HEK293 (cell line): ENCODE data around the gene IVNS1ABP.

Experiments
- REST ChIP-seq: fragments of 450-650 bp; formaldehyde crosslinking; IDR thresholded peaks from 2 replicates; pipeline ENCODE4 v1.5.1; 2016; ENCODE audit warnings: missing biosample characterization, missing genetic modification characterization
- SP2 ChIP-seq: fragments of 450-650 bp; formaldehyde crosslinking; IDR thresholded peaks from 2 replicates; pipeline ENCODE4 v1.5.1; 2016; ENCODE audit warnings: missing biosample characterization, missing genetic modification characterization
- YY1 ChIP-seq: fragments of 450-650 bp; formaldehyde crosslinking; IDR thresholded peaks from 2 replicates; pipeline ENCODE4 v1.5.1; 2018; ENCODE audit warnings: missing biosample characterization, missing genetic modification characterization
- ZBTB17 ChIP-seq: fragments of 450-650 bp; formaldehyde crosslinking; IDR thresholded peaks from 2 replicates; pipeline ENCODE4 v1.5.1; 2016; ENCODE audit warnings: missing biosample characterization, missing genetic modification characterization
- ZFP37 ChIP-seq: fragments of 450-650 bp; formaldehyde crosslinking; IDR thresholded peaks from 2 replicates; pipeline ENCODE4 v1.5.1; 2016; ENCODE audit warnings: missing biosample characterization, missing genetic modification characterization
- ZFP69B ChIP-seq: fragments of 450-650 bp; formaldehyde crosslinking; IDR thresholded peaks from 2 replicates; pipeline ENCODE4 v1.5.1; 2016; ENCODE audit warnings: missing biosample characterization, missing genetic modification characterization
- ZNF140 ChIP-seq: fragments of 450-650 bp; formaldehyde crosslinking; IDR thresholded peaks from 2 replicates; pipeline ENCODE4 v1.5.1; 2016; ENCODE audit warnings: missing biosample characterization, missing genetic modification characterization
- ZNF157 ChIP-seq: fragments of 450-650 bp; formaldehyde crosslinking; IDR thresholded peaks from 2 replicates; pipeline ENCODE4 v1.5.1; 2016; ENCODE audit warnings: missing biosample characterization, missing genetic modification characterization
- ZNF274 ChIP-seq, 2 experiments: fragments of 200-500 bp in 1 of 2; fragments of 450-650 bp in 1 of 2; sonication (Bioruptor generic) in 1 of 2; formaldehyde crosslinking in 1 of 2; IDR thresholded peaks; 2 replicates each; pipeline versions ENCODE4 v1.5.1 to v1.6.1; 2014 to 2016; ENCODE audit warnings: borderline replicate concordance in 1 of 2, inconsistent platforms in 1 of 2, low read length in 1 of 2, missing biosample characterization in 1 of 2, missing genetic modification characterization in 1 of 2
- ZNF398 ChIP-seq: fragments of 450-650 bp; formaldehyde crosslinking; IDR thresholded peaks from 2 replicates; pipeline ENCODE4 v1.5.1; 2017; ENCODE audit warnings: missing biosample characterization, missing genetic modification characterization
- ZNF510 ChIP-seq: fragments of 450-650 bp; formaldehyde crosslinking; IDR thresholded peaks from 2 replicates; pipeline ENCODE4 v1.5.1; 2018; ENCODE audit warnings: mild to moderate bottlenecking, missing genetic modification characterization, missing biosample characterization; ENCODE audit not compliant: insufficient replicate concordance
- ZNF561 ChIP-seq: fragments of 450-650 bp; IDR thresholded peaks from 2 replicates; pipeline ENCODE4 v1.5.1; 2018; ENCODE audit warnings: missing biosample characterization, missing genetic modification characterization, borderline replicate concordance
- ZNF660 ChIP-seq: fragments of 450-650 bp; IDR thresholded peaks from 2 replicates; pipeline ENCODE4 v1.5.1; 2018; ENCODE audit warnings: missing biosample characterization, mild to moderate bottlenecking, missing genetic modification characterization
- TF ChIP-seq, protein P1 (sequence below): fragments of 450-650 bp; formaldehyde crosslinking; IDR thresholded peaks from 2 replicates; pipeline ENCODE4 v1.5.1; 2016; ENCODE audit warnings: missing biosample characterization, missing genetic modification characterization

GRCh38 chr1:185250063-185250462 is 67.0 kb downstream of the IVNS1ABP start:
- TF ChIP-seq ZNF660 (tag by site-specific recombination) (no peak), YY1 (no peak), SP2 (no peak), ZNF157 (tag by site-specific recombination) (no peak), ZNF398 (tag by site-specific recombination) (no peak), ZBTB17 (tag by site-specific recombination) (no peak), ZNF561 (tag by site-specific recombination) (no peak), REST (tag by site-specific recombination) (no peak), ZNF140 (no peak), ZNF510 (tag by site-specific recombination) (no peak), ZFP69B (no peak), ZNF274 (IDR thresholded peaks at IDR 0.05; ENCODE audit: low read length) (no peak), ZNF274 (tag by site-specific recombination; IDR thresholded peaks at IDR 0.05; ENCODE audit: borderline replicate concordance) (no peak), ZFP37 (tag by site-specific recombination) (no peak)
- TF ChIP-seq, protein P1, sequence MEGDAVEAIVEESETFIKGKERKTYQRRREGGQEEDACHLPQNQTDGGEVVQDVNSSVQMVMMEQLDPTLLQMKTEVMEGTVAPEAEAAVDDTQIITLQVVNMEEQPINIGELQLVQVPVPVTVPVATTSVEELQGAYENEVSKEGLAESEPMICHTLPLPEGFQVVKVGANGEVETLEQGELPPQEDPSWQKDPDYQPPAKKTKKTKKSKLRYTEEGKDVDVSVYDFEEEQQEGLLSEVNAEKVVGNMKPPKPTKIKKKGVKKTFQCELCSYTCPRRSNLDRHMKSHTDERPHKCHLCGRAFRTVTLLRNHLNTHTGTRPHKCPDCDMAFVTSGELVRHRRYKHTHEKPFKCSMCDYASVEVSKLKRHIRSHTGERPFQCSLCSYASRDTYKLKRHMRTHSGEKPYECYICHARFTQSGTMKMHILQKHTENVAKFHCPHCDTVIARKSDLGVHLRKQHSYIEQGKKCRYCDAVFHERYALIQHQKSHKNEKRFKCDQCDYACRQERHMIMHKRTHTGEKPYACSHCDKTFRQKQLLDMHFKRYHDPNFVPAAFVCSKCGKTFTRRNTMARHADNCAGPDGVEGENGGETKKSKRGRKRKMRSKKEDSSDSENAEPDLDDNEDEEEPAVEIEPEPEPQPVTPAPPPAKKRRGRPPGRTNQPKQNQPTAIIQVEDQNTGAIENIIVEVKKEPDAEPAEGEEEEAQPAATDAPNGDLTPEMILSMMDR (tag by site-specific recombination) = no peak
